BE2C (cell line): ENCODE results near the gene SPATA9.
A peak's percentile ranks its signal among the peaks of the same experiment; 100 is the strongest.

Experiments
- DNase-seq: peaks from one replicate; pipeline ENCODE4 v3.0.0-alpha.2; 2020
- H3K27me3 ChIP-seq: fragments of 250-450 bp; sonication (Bioruptor Pico); 2 replicates; pipeline ENCODE4 v1.5.1; 2020; ENCODE audit warnings: mild to moderate bottlenecking
- H3K36me3 ChIP-seq: fragments of 250-450 bp; sonication (Bioruptor Pico); 2 replicates; pipeline ENCODE4 v1.5.1; 2020; ENCODE audit warnings: mild to moderate bottlenecking
- H3K4me1 ChIP-seq: fragments of 250-450 bp; sonication (Bioruptor Pico); 2 replicates; pipeline ENCODE4 v1.5.1; 2020
- H3K4me3 ChIP-seq: 2 replicates; pipeline ENCODE4 v1.5.1; 2011; ENCODE audit warnings: low read depth, low read length
- H3K9me3 ChIP-seq: fragments of 250-450 bp; sonication (Bioruptor Pico); 2 replicates; pipeline ENCODE4 v1.5.1; 2020
- CTCF ChIP-seq: IDR thresholded peaks from 2 replicates; pipeline ENCODE4 v1.5.1; 2012; ENCODE audit warnings: mild to moderate bottlenecking, low read depth, low read length

SPATA9 gene

GRCh38 chr5:95667678-95668077, 15.1 kb downstream of the SPATA9 start:
- DNase-seq, result no peak
- H3K4me1 ChIP-seq, result peaks cover 10% of the 10 kb centered on the region
- H3K4me3 ChIP-seq, result no peak overlapping the region
- H3K27me3 ChIP-seq, result no peaks in the 10 kb centered on the region
- H3K36me3 ChIP-seq, result no peaks in the 10 kb centered on the region
- no peak for TF ChIP-seq CTCF
- no peaks in the 10 kb centered on the region for H3K9me3 ChIP-seq

- H3K9me3 ChIP-seq, result no peaks in the 10 kb centered on the region
- DNase-seq, result no peak
- H3K4me3 ChIP-seq, result no peak overlapping the region
- H3K36me3 ChIP-seq, result no peaks in the 10 kb centered on the region
- H3K4me1 ChIP-seq, result peaks cover 7% of the 10 kb centered on the region
- TF ChIP-seq CTCF, result no peak
- H3K27me3 ChIP-seq, result no peaks in the 10 kb centered on the region
Measured at GRCh38 chr5:95667061-95667618, 15.7 kb downstream of the SPATA9 start.

- Histone ChIP-seq H3K27me3 (no peaks in the 10 kb centered on the region), H3K4me1 (peaks cover 1% of the 10 kb centered on the region; the same call in 1 of the 2 replicates), H3K9me3 (no peaks in the 10 kb centered on the region), H3K36me3 (no peaks in the 10 kb centered on the region), H3K4me3 (no peak overlapping the region)
- peak; percentile 24 for DNase-seq
- TF ChIP-seq CTCF, result peak; percentile 88
Measured at GRCh38 chr5:95664204-95664786, 18.5 kb downstream of the SPATA9 start.

- no peak for DNase-seq
- Histone ChIP-seq H3K36me3 (no peaks in the 10 kb centered on the region), H3K4me1 (no peaks in the 10 kb centered on the region), H3K4me3 (no peak overlapping the region), H3K27me3 (no peaks in the 10 kb centered on the region), H3K9me3 (no peaks in the 10 kb centered on the region)
- no peak for TF ChIP-seq CTCF
Measured at GRCh38 chr5:95662946-95663345, 19.8 kb downstream of the SPATA9 start.

- Histone ChIP-seq H3K27me3 (no peaks in the 10 kb centered on the region), H3K4me3 (no peak overlapping the region), H3K9me3 (no peaks in the 10 kb centered on the region), H3K36me3 (no peaks in the 10 kb centered on the region), H3K4me1 (peaks cover 3% of the 10 kb centered on the region; the same call in 1 of the 2 replicates)
- no peak for DNase-seq
- TF ChIP-seq CTCF, result no peak
Measured at GRCh38 chr5:95660060-95660459, 22.7 kb downstream of the SPATA9 start.

- H3K4me1 ChIP-seq, result peaks cover 3% of the 10 kb centered on the region; the same call in 1 of the 2 replicates
- no peaks in the 10 kb centered on the region for H3K9me3 ChIP-seq
- H3K4me3 ChIP-seq, result no peak overlapping the region
- no peaks in the 10 kb centered on the region for H3K36me3 ChIP-seq
- no peak for TF ChIP-seq CTCF
- H3K27me3 ChIP-seq, result no peaks in the 10 kb centered on the region
- no peak for DNase-seq
Measured at GRCh38 chr5:95655575-95655974, 27.2 kb downstream of the SPATA9 start.
